Measurements from ENCODE around the gene UBL3. TPM values are rescaled to one million over a fixed set of nuclear protein-coding genes. Genes with fewer than 3 reads are reported as not detected.

UBL3 gene
- polyA plus RNA-seq, 1 of the 3 experiments (the other 2 are of a cell fraction) = 5.8 TPM

DNA sequence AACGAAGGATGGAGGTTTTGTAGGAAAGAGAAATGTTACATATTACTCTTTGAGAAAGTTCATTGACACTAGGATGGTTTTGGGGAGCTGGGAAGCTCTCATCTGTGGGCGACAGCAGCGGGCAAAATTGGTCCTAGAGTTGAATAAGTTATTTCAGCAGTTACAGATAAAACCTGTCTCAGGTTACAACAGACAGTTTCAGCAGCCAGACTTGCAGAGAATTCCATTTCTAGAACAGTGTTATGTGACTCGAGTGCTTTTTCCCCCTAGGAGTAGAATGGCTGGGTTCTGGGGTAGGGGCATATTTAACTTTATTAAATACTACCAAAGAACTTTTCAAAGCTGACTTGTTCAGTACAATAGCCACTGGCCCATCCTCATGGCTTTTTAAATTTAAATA is 46.7 kb upstream of the UBL3 start:
- Histone ChIP-seq H3K4me3 (ENCODE audit: low read depth in 2 of 2, low read length in 1 of 2) (no peak overlapping the region), H3K4me1 (ENCODE audit: control insufficient read depth in 1 of 2, insufficient read depth in 2 of 2, low read depth in 1 of 2, low read length in 1 of 2) (peaks cover 6 to 12% of the 10 kb centered on the region in 2 experiments; a peak in 2 of 4 replicates), H2AFZ (ENCODE audit: low read depth) (no peak overlapping the region), H4K20me1 (ENCODE audit: insufficient read depth) (no peaks in the 10 kb centered on the region), H3K36me3 (replicated peaks in 1 of 2; ENCODE audit: control insufficient read depth in 1 of 2, insufficient read depth in 2 of 2, low read length in 1 of 2) (no peaks in the 10 kb centered on the region), H3K9me3 (0 out of 2 replicates have a peak, but pooled peaks cover 2% of the 10 kb centered on the region), H3K9ac (no peak overlapping the region), H3K27me3 (ENCODE audit: insufficient read depth) (no peaks in the 10 kb centered on the region), H3F3A (replicated peaks; ENCODE audit: insufficient read depth) (no peaks in the 10 kb centered on the region), H3K27ac (ENCODE audit: low read depth in 2 of 2, low read length in 1 of 2) (no peak overlapping the region), H3K9me2 (no peaks in the 10 kb centered on the region), H3K79me2 (ENCODE audit: insufficient read depth) (no peaks in the 10 kb centered on the region), H3K4me2 (no peak overlapping the region)
- TF ChIP-seq MEF2A (IDR thresholded peaks at IDR 0.05; ENCODE audit: borderline replicate concordance, low read depth) (no peak), MXI1 (IDR thresholded peaks at IDR 0.05; ENCODE audit: low read depth, low read length) (no peak), GABPA (IDR thresholded peaks at IDR 0.05; ENCODE audit: low read depth) (no peak), EP300 (IDR thresholded peaks at IDR 0.05; ENCODE audit: borderline replicate concordance in 1 of 2, low read depth in 1 of 2, low read length in 1 of 2) (no peak)
- TF ChIP-seq, protein P1, sequence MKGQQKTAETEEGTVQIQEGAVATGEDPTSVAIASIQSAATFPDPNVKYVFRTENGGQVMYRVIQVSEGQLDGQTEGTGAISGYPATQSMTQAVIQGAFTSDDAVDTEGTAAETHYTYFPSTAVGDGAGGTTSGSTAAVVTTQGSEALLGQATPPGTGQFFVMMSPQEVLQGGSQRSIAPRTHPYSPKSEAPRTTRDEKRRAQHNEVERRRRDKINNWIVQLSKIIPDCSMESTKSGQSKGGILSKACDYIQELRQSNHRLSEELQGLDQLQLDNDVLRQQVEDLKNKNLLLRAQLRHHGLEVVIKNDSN (IDR thresholded peaks at IDR 0.05; ENCODE audit: borderline replicate concordance, low read depth) = no peak
- DNase-seq = no peak
- CTCF ChIA-PET = interaction anchor here (0.8 to 1.0 kb wide), 2 partner anchors 11 to 32 kb away, joined by 3 read pairs; no protein-coding TSS in a partner anchor
- POLR2A ChIA-PET = no interaction called here
- 74% methylated on average over 4 of the region's 4 CpGs for WGBS (ENCODE audit: low lambda C conversion rate)

DNA sequence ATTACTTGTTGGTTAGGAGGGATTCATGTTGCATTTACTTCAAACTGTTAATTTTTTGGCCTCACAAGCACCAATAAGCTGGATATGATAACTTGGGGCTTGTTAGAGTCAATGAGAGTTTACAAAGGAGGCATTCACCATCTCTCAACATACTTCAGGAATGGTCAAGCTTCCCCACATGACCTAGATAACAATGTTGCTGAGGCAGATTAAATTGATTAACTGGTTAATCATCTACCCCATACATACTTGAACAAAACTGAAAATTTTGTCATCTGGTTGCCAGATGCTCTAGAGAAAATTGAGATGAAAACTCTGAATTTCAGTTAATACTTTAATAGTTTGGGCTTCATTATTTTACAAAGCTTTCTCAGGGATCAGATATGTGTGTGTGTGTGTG is 43.0 kb upstream of the UBL3 start:
- CTCF ChIA-PET = interaction anchor here (0.8 to 1.1 kb wide), 3 partner anchors 9 to 219 kb away, joined by 3 to 4 read pairs (median 3); no protein-coding TSS in a partner anchor
- Histone ChIP-seq H3K79me2 (ENCODE audit: insufficient read depth) (no peaks in the 10 kb centered on the region), H2AFZ (ENCODE audit: low read depth) (no peak overlapping the region), H3F3A (replicated peaks; ENCODE audit: insufficient read depth) (no peaks in the 10 kb centered on the region), H3K27ac (ENCODE audit: low read depth in 2 of 2, low read length in 1 of 2) (no peak overlapping the region), H3K4me1 (ENCODE audit: control insufficient read depth in 1 of 2, insufficient read depth in 2 of 2, low read depth in 1 of 2, low read length in 1 of 2) (peaks cover 0 to 10% of the 10 kb centered on the region in 2 experiments; a peak in 2 of 4 replicates), H3K9ac (no peak overlapping the region), H3K4me3 (ENCODE audit: low read depth in 2 of 2, low read length in 1 of 2) (no peak overlapping the region), H3K4me2 (no peak overlapping the region), H3K27me3 (ENCODE audit: insufficient read depth) (no peaks in the 10 kb centered on the region), H4K20me1 (ENCODE audit: insufficient read depth) (no peaks in the 10 kb centered on the region), H3K36me3 (replicated peaks in 1 of 2; ENCODE audit: control insufficient read depth in 1 of 2, insufficient read depth in 2 of 2, low read length in 1 of 2) (no peaks in the 10 kb centered on the region), H3K9me2 (no peaks in the 10 kb centered on the region), H3K9me3 (no peaks in the 10 kb centered on the region)
- peak; percentile 55 for DNase-seq
- POLR2A ChIA-PET = interaction anchor here (0.6 kb wide), 1 partner anchor 43 kb away, joined by 3 read pairs; no protein-coding TSS in a partner anchor
- TF ChIP-seq, protein P2, sequence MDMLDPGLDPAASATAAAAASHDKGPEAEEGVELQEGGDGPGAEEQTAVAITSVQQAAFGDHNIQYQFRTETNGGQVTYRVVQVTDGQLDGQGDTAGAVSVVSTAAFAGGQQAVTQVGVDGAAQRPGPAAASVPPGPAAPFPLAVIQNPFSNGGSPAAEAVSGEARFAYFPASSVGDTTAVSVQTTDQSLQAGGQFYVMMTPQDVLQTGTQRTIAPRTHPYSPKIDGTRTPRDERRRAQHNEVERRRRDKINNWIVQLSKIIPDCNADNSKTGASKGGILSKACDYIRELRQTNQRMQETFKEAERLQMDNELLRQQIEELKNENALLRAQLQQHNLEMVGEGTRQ (IDR thresholded peaks at IDR 0.05; ENCODE audit: borderline replicate concordance, low read depth, low read length) = no peak
- TF ChIP-seq YY1 (IDR thresholded peaks at IDR 0.05; ENCODE audit: low read depth) = no peak
- TF ChIP-seq, protein P3, sequence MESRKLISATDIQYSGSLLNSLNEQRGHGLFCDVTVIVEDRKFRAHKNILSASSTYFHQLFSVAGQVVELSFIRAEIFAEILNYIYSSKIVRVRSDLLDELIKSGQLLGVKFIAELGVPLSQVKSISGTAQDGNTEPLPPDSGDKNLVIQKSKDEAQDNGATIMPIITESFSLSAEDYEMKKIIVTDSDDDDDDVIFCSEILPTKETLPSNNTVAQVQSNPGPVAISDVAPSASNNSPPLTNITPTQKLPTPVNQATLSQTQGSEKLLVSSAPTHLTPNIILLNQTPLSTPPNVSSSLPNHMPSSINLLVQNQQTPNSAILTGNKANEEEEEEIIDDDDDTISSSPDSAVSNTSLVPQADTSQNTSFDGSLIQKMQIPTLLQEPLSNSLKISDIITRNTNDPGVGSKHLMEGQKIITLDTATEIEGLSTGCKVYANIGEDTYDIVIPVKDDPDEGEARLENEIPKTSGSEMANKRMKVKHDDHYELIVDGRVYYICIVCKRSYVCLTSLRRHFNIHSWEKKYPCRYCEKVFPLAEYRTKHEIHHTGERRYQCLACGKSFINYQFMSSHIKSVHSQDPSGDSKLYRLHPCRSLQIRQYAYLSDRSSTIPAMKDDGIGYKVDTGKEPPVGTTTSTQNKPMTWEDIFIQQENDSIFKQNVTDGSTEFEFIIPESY (IDR thresholded peaks at IDR 0.05; ENCODE audit: borderline replicate concordance, low read depth) = no peak
- peak; percentile 56 for TF ChIP-seq CHD2 (IDR thresholded peaks at IDR 0.05; ENCODE audit: low read length, partially characterized antibody)
- TF ChIP-seq, protein P4, sequence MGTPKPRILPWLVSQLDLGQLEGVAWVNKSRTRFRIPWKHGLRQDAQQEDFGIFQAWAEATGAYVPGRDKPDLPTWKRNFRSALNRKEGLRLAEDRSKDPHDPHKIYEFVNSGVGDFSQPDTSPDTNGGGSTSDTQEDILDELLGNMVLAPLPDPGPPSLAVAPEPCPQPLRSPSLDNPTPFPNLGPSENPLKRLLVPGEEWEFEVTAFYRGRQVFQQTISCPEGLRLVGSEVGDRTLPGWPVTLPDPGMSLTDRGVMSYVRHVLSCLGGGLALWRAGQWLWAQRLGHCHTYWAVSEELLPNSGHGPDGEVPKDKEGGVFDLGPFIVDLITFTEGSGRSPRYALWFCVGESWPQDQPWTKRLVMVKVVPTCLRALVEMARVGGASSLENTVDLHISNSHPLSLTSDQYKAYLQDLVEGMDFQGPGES (IDR thresholded peaks at IDR 0.05; ENCODE audit: low read depth, low read length) = no peak
- no peak for TF ChIP-seq TAF1 (IDR thresholded peaks at IDR 0.05; ENCODE audit: borderline replicate concordance, low read depth, low read length)
- TF ChIP-seq SMC3 (IDR thresholded peaks at IDR 0.05; ENCODE audit: low read depth, low read length) = no peak
- TF ChIP-seq EP300 (IDR thresholded peaks at IDR 0.05; ENCODE audit: borderline replicate concordance in 1 of 2, low read depth in 1 of 2, low read length in 1 of 2) = 0 out of 4 replicates have a peak, but pooled peaks of 1 of the 2 experiments have one; percentile 22
- TF ChIP-seq, protein P5, sequence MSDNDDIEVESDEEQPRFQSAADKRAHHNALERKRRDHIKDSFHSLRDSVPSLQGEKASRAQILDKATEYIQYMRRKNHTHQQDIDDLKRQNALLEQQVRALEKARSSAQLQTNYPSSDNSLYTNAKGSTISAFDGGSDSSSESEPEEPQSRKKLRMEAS (IDR thresholded peaks at IDR 0.05; ENCODE audit: low read depth) = no peak
- TF ChIP-seq RFX5 (IDR thresholded peaks at IDR 0.05; ENCODE audit: low read length) = no peak
- peak; percentile 90 for TF ChIP-seq RCOR1 (IDR thresholded peaks at IDR 0.05; ENCODE audit: low read length)
- TF ChIP-seq RAD21 (IDR thresholded peaks at IDR 0.05; ENCODE audit: low read length) = no peak
- TF ChIP-seq SIN3A (IDR thresholded peaks at IDR 0.05; ENCODE audit: borderline replicate concordance, low read depth, low read length) = no peak
- TF ChIP-seq, protein P6, sequence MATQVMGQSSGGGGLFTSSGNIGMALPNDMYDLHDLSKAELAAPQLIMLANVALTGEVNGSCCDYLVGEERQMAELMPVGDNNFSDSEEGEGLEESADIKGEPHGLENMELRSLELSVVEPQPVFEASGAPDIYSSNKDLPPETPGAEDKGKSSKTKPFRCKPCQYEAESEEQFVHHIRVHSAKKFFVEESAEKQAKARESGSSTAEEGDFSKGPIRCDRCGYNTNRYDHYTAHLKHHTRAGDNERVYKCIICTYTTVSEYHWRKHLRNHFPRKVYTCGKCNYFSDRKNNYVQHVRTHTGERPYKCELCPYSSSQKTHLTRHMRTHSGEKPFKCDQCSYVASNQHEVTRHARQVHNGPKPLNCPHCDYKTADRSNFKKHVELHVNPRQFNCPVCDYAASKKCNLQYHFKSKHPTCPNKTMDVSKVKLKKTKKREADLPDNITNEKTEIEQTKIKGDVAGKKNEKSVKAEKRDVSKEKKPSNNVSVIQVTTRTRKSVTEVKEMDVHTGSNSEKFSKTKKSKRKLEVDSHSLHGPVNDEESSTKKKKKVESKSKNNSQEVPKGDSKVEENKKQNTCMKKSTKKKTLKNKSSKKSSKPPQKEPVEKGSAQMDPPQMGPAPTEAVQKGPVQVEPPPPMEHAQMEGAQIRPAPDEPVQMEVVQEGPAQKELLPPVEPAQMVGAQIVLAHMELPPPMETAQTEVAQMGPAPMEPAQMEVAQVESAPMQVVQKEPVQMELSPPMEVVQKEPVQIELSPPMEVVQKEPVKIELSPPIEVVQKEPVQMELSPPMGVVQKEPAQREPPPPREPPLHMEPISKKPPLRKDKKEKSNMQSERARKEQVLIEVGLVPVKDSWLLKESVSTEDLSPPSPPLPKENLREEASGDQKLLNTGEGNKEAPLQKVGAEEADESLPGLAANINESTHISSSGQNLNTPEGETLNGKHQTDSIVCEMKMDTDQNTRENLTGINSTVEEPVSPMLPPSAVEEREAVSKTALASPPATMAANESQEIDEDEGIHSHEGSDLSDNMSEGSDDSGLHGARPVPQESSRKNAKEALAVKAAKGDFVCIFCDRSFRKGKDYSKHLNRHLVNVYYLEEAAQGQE (IDR thresholded peaks at IDR 0.05; ENCODE audit: low read depth, low read length) = no peak
- no peak for TF ChIP-seq MXI1 (IDR thresholded peaks at IDR 0.05; ENCODE audit: low read depth, low read length)

Measured in SK-N-SH (cell line).